Neural cell (in vitro differentiated cells): Measurements from ENCODE around the gene VTI1B. TPM values are rescaled to one million over a fixed set of nuclear protein-coding genes. Genes with fewer than 3 reads are reported as not detected.

ENCODE experiments used
- H2AFZ ChIP-seq: fragments of 200-600, 300-800 bp; sonication (generic), shearing (Covaris generic); 2 replicates; pipeline ENCODE4 v1.6.0; 2014; ENCODE audit warnings: low read depth, mild to moderate bottlenecking, antibody characterized with exemption, low read length, moderate library complexity
- H3F3A ChIP-seq: fragments of 200-600 bp; shearing (Covaris generic); 2 replicates; pipeline ENCODE4 v1.6.1; 2016; ENCODE audit warnings: mild to moderate bottlenecking, moderate library complexity, mixed read lengths, antibody characterized with exemption, low read length; ENCODE audit not compliant: insufficient read depth, poor library complexity, severe bottlenecking
- H3K27ac ChIP-seq: fragments of 200-600, 300-800 bp; sonication (generic), shearing (Covaris generic); 2 replicates; pipeline ENCODE4 v1.5.1; 2014; ENCODE audit warnings: mild to moderate bottlenecking, low read length, moderate library complexity
- H3K27me3 ChIP-seq: fragments of 300-800, 200-600 bp; sonication (generic), shearing (Covaris generic); 2 replicates; pipeline ENCODE4 v1.6.0; 2014; ENCODE audit warnings: mild to moderate bottlenecking, low read depth, low read length, moderate library complexity; ENCODE audit not compliant: insufficient read depth
- H3K36me3 ChIP-seq: fragments of 300-800, 200-600 bp; sonication (generic), shearing (Covaris generic); 2 replicates; pipeline ENCODE4 v1.5.1; 2014; ENCODE audit warnings: mild to moderate bottlenecking, antibody characterized with exemption, low read length, moderate library complexity; ENCODE audit not compliant: insufficient read depth
- H3K4me2 ChIP-seq: fragments of 300-800, 200-600 bp; sonication (generic), shearing (Covaris generic); 2 replicates; pipeline ENCODE4 v1.6.0; 2014; ENCODE audit warnings: mild to moderate bottlenecking, low read length
- H3K4me3 ChIP-seq: fragments of 300-800, 200-600 bp; sonication (generic), shearing (Covaris generic); 2 replicates; pipeline ENCODE4 v1.5.1; 2014; ENCODE audit warnings: mild to moderate bottlenecking, low read length, moderate library complexity
- H3K79me2 ChIP-seq: fragments of 200-600 bp; shearing (Covaris generic); replicated peaks from 2 replicates; pipeline ENCODE4 v1.6.0; 2014; ENCODE audit warnings: mild to moderate bottlenecking, low read length, moderate library complexity; ENCODE audit not compliant: insufficient read depth
- H3K9ac ChIP-seq: fragments of 300-800, 200-600 bp; sonication (generic), shearing (Covaris generic); 2 replicates; pipeline ENCODE4 v1.6.1; 2016; ENCODE audit warnings: mild to moderate bottlenecking, low read length, mixed read lengths
- H3K9me2 ChIP-seq: fragments of 200-600 bp; shearing (Covaris generic); 2 replicates; pipeline ENCODE4 v1.6.1; 2016; ENCODE audit warnings: mild to moderate bottlenecking, low read length, mixed read lengths; ENCODE audit not compliant: insufficient read depth
- H3K9me3 ChIP-seq: fragments of 200-600, 300-800 bp; sonication (generic), shearing (Covaris generic); 2 replicates; pipeline ENCODE4 v1.6.1; 2016; ENCODE audit warnings: mild to moderate bottlenecking, mixed run types, low read length, moderate library complexity, mixed read lengths
- H4K20me1 ChIP-seq: fragments of 200-600 bp; shearing (Covaris generic); 2 replicates; pipeline ENCODE4 v1.6.1; 2016; ENCODE audit warnings: mild to moderate bottlenecking, mixed run types; ENCODE audit not compliant: insufficient read depth
- EP300 ChIP-seq: fragments of 450-650 bp; conservative IDR thresholded peaks from 2 replicates; pipeline ENCODE4 v1.6.1; 2014; ENCODE audit warnings: antibody characterized with exemption, mild to moderate bottlenecking, moderate library complexity; ENCODE audit not compliant: poor library complexity, severe bottlenecking
- EZH2 ChIP-seq: fragments of 200-600, 300-800 bp; shearing (Covaris generic), sonication (generic); IDR thresholded peaks from 2 replicates; pipeline ENCODE4 v1.6.1; 2014; ENCODE audit warnings: antibody characterized with exemption, low read length, borderline replicate concordance, mild to moderate bottlenecking; ENCODE audit not compliant: insufficient read depth, poor library complexity, severe bottlenecking
- MXI1 ChIP-seq: fragments of 450-650 bp; conservative IDR thresholded peaks from 2 replicates; pipeline ENCODE4 v1.6.1; 2014; ENCODE audit warnings: antibody characterized with exemption, mild to moderate bottlenecking; ENCODE audit not compliant: poor library complexity, severe bottlenecking
- POLR2AphosphoS5 ChIP-seq: IDR thresholded peaks from 2 replicates; pipeline ENCODE4 v1.6.1; 2012
- RAD21 ChIP-seq: fragments of 450-650 bp; conservative IDR thresholded peaks from 2 replicates; pipeline ENCODE4 v1.6.1; 2014; ENCODE audit warnings: antibody characterized with exemption, mild to moderate bottlenecking, moderate library complexity
- SMC3 ChIP-seq: fragments of 450-650 bp; conservative IDR thresholded peaks from 2 replicates; pipeline ENCODE4 v1.6.1; 2014; ENCODE audit warnings: antibody characterized with exemption, mild to moderate bottlenecking, moderate library complexity; ENCODE audit not compliant: poor library complexity
- TAF1 ChIP-seq: IDR thresholded peaks from 2 replicates; pipeline ENCODE4 v1.6.1; 2012; ENCODE audit warnings: low read depth
- polyA plus RNA-seq: library from polyadenylated mRNA; depleted of rRNA; stranded (reverse); fragments of >200 nt; gene quantifications from 2 replicates; pipeline ENCODE4 v1.2.3, GENCODE V29; 2014
- TF ChIP-seq, protein P1 (sequence below): IDR thresholded peaks from 2 replicates; pipeline ENCODE4 v1.6.1; 2012; ENCODE audit warnings: borderline replicate concordance
- TF ChIP-seq, protein P2 (sequence below): fragments of 450-650 bp; IDR thresholded peaks from 2 replicates; pipeline ENCODE4 v1.5.1; 2014; ENCODE audit warnings: antibody characterized with exemption, mild to moderate bottlenecking, moderate library complexity; ENCODE audit not compliant: poor library complexity, severe bottlenecking

The VTI1B gene
- polyA plus RNA-seq, 1 donor from 2014 or later: 78.6 TPM

DNA sequence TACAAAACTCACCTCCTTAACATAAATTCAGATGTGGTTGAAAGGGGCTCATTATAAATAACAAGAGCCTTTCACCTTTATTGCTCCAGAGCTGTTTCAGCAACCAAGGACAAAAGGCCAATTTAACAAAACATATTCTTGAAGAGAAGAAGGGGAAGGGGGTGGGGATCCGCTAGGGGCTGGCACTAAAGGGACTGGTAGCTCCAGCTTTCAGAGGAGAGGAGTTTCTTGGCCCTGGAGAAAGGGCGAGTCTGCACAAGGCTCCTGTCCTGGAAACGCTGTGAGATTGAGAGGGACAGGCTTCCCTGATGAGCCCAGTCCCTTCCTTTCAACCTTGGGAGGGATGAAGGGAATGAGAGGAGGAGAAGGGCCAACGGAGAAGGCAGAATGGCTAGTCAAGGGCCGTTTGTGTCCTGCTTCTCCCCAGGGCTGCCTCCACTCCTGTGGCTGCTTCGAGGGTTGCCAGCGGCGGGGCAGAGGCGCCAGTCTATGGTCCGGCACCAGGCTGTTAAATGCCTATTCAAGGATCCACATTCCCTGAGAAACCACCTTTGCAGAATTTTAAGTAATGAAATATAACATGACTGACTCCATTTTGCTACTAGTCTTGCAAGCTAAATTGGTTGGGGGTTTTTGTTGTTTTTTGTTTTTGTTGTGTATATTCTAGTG lies 64.7 kb downstream of the VTI1B start:
- Histone ChIP-seq H3K27ac (no peak overlapping the region), H3K36me3 (no peaks in the 10 kb centered on the region), H2AFZ (no peak overlapping the region), H3K79me2 (no peaks in the 10 kb centered on the region), H3K4me2 (no peak overlapping the region), H3K9me3 (no peaks in the 10 kb centered on the region), H3F3A (no peaks in the 10 kb centered on the region), H3K4me3 (no peak overlapping the region), H3K9ac (no peak overlapping the region), H4K20me1 (no peaks in the 10 kb centered on the region), H3K9me2 (no peaks in the 10 kb centered on the region), H3K27me3 (no peaks in the 10 kb centered on the region)
- TF ChIP-seq MXI1: no peak
- TF ChIP-seq, protein P1, sequence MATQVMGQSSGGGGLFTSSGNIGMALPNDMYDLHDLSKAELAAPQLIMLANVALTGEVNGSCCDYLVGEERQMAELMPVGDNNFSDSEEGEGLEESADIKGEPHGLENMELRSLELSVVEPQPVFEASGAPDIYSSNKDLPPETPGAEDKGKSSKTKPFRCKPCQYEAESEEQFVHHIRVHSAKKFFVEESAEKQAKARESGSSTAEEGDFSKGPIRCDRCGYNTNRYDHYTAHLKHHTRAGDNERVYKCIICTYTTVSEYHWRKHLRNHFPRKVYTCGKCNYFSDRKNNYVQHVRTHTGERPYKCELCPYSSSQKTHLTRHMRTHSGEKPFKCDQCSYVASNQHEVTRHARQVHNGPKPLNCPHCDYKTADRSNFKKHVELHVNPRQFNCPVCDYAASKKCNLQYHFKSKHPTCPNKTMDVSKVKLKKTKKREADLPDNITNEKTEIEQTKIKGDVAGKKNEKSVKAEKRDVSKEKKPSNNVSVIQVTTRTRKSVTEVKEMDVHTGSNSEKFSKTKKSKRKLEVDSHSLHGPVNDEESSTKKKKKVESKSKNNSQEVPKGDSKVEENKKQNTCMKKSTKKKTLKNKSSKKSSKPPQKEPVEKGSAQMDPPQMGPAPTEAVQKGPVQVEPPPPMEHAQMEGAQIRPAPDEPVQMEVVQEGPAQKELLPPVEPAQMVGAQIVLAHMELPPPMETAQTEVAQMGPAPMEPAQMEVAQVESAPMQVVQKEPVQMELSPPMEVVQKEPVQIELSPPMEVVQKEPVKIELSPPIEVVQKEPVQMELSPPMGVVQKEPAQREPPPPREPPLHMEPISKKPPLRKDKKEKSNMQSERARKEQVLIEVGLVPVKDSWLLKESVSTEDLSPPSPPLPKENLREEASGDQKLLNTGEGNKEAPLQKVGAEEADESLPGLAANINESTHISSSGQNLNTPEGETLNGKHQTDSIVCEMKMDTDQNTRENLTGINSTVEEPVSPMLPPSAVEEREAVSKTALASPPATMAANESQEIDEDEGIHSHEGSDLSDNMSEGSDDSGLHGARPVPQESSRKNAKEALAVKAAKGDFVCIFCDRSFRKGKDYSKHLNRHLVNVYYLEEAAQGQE: no peak
- no peak for TF ChIP-seq EZH2
- no peak for TF ChIP-seq POLR2AphosphoS5
- TF ChIP-seq RAD21: no peak
- no peak for TF ChIP-seq EP300
- TF ChIP-seq, protein P2, sequence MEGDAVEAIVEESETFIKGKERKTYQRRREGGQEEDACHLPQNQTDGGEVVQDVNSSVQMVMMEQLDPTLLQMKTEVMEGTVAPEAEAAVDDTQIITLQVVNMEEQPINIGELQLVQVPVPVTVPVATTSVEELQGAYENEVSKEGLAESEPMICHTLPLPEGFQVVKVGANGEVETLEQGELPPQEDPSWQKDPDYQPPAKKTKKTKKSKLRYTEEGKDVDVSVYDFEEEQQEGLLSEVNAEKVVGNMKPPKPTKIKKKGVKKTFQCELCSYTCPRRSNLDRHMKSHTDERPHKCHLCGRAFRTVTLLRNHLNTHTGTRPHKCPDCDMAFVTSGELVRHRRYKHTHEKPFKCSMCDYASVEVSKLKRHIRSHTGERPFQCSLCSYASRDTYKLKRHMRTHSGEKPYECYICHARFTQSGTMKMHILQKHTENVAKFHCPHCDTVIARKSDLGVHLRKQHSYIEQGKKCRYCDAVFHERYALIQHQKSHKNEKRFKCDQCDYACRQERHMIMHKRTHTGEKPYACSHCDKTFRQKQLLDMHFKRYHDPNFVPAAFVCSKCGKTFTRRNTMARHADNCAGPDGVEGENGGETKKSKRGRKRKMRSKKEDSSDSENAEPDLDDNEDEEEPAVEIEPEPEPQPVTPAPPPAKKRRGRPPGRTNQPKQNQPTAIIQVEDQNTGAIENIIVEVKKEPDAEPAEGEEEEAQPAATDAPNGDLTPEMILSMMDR: no peak
- TF ChIP-seq SMC3: no peak
- no peak for TF ChIP-seq TAF1

DNA sequence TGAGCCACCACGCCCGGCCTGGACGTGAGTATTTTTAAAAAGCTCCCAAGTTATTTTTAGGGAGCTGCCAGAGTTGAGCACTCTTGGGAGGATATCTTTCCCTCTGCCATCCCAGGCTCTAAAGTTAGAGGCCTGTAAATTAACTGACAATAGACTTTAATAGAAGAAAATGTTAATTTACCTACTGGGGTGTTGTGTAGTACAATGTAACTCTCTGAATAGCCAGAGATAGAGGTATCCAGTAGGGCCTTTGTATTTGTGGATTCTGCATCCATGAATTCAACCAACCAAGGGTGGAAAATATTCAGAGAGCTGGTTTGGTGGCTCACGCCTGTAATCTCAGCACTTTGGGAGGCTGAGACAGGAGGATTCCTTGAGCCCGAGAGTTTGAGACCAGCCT lies 66.8 kb downstream of the VTI1B start:
- H4K20me1 ChIP-seq: no peaks in the 10 kb centered on the region
- H3K9ac ChIP-seq: no peak overlapping the region
- no peaks in the 10 kb centered on the region for H3K27me3 ChIP-seq
- H3F3A ChIP-seq: no peaks in the 10 kb centered on the region
- H3K9me3 ChIP-seq: no peaks in the 10 kb centered on the region
- no peak overlapping the region for H2AFZ ChIP-seq
- H3K4me2 ChIP-seq: no peak overlapping the region
- H3K4me3 ChIP-seq: no peak overlapping the region
- H3K36me3 ChIP-seq: no peaks in the 10 kb centered on the region
- no peaks in the 10 kb centered on the region for H3K9me2 ChIP-seq
- no peak overlapping the region for H3K27ac ChIP-seq
- H3K79me2 ChIP-seq: no peaks in the 10 kb centered on the region
- TF ChIP-seq MXI1 (no peak), EZH2 (no peak), POLR2AphosphoS5 (no peak), RAD21 (no peak), EP300 (no peak), TAF1 (no peak), SMC3 (no peak)
- TF ChIP-seq, protein P2: no peak
- TF ChIP-seq, protein P1: no peak
